GM06990 (cell line): ENCODE measurements around the gene P3H4.

Experiments used
- DNase-seq: peaks from one replicate; pipeline ENCODE4 v3.0.0-alpha.2; 2011; ENCODE audit not compliant: insufficient read length; ENCODE audit errors: extremely low read depth
- H3K27me3 ChIP-seq: replicated peaks from 2 replicates; pipeline ENCODE4 v1.6.0; 2011; ENCODE audit warnings: low read length; ENCODE audit not compliant: control insufficient read depth, insufficient read depth
- H3K36me3 ChIP-seq: 2 replicates; pipeline ENCODE4 v1.5.1; 2011; ENCODE audit warnings: low read length; ENCODE audit not compliant: control insufficient read depth, insufficient read depth
- H3K4me3 ChIP-seq: replicated peaks from 2 replicates; pipeline ENCODE4 v1.5.1; 2011; ENCODE audit warnings: low read depth, mild to moderate bottlenecking, control low read depth, low read length
- CTCF ChIP-seq: IDR thresholded peaks from 2 replicates; pipeline ENCODE4 v1.5.1; 2011; ENCODE audit warnings: low read length, control low read depth, mild to moderate bottlenecking, inconsistent platforms; ENCODE audit not compliant: insufficient read depth, poor library complexity, severe bottlenecking

Gene P3H4

DNA sequence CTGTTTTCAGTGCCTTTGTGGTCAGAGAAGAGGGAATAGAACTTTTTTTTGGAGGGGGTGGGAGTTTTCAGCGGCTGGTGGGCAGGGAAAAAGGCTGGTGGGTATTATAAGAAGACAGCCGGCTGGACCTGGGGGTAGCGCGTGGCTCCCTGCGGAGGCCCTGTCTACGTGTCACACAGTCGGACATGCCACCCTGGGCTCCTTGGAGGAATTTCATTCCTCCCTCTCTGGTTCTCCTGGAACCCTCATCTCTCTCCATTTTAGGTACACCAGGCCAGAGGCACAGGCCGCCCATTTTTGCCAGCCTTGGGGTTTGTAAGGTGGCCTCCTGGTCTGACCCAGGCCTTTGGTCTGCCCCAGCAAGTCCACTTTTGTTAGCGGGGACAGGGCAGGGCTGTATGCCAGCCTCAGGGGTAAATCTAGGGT lies 2.0 kb upstream of the P3H4 start:
- no peak for TF ChIP-seq CTCF
- no peaks in the 10 kb centered on the region; the same call in 1 of the 2 replicates for H3K27me3 ChIP-seq
- H3K36me3 ChIP-seq, result no peaks in the 10 kb centered on the region
- no peak for DNase-seq
- no peak overlapping the region for H3K4me3 ChIP-seq

- H3K4me3 ChIP-seq, result no peak overlapping the region; the same call in 1 of the 2 replicates
- no peak for TF ChIP-seq CTCF
Observed at GRCh38 chr17:41813152-41813680, 1.5 kb upstream of the P3H4 start.

DNA sequence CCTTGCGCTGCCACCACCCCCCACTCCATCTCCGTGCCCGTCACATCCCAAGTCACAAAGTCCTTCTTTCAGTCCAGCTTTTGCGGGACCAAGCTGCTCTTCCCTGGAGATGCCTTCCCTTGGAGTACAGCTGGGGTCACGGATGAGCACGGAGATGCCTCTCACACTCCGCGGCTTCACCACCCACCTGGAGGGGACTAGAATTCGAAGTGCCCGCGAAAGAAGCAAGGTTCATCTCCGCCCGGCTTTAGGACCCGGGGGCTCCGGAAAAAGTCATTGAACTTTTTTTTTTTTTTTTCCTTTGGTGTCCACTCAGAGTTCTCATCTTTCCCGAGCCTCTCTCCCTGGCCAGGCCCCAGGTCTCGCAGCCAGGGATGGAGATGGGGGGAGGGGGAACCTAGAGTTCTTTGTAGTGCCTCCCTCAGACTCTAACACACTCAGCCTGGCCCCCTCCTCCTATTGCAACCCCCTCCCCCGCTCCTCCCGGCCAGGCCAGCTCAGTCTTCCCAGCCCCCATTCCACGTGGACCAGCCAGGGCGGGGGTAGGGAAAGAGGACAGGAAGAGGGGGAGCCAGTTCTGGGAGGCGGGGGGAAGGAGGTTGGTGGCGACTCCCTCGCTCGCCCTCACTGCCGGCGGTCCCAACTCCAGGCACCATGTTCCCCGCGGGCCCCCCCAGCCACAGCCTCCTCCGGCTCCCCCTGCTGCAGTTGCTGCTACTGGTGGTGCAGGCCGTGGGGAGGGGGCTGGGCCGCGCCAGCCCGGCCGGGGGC lies 817 bp upstream of the P3H4 start, which contains the start of gene FKBP10:
FKBP10 (plus strand) TSS at position 624 of the 771 bp plus-strand sequence; CDS start at position 655, 31 bp downstream.
- no peak for TF ChIP-seq CTCF
- no peak for DNase-seq

More at GRCh38 chr17:41813152-41813680, 1.5 kb upstream of the P3H4 start:
- Histone ChIP-seq H3K27me3 (no peaks in the 10 kb centered on the region; the same call in 1 of the 2 replicates), H3K36me3 (no peaks in the 10 kb centered on the region)
- DNase-seq, result no peak

DNA sequence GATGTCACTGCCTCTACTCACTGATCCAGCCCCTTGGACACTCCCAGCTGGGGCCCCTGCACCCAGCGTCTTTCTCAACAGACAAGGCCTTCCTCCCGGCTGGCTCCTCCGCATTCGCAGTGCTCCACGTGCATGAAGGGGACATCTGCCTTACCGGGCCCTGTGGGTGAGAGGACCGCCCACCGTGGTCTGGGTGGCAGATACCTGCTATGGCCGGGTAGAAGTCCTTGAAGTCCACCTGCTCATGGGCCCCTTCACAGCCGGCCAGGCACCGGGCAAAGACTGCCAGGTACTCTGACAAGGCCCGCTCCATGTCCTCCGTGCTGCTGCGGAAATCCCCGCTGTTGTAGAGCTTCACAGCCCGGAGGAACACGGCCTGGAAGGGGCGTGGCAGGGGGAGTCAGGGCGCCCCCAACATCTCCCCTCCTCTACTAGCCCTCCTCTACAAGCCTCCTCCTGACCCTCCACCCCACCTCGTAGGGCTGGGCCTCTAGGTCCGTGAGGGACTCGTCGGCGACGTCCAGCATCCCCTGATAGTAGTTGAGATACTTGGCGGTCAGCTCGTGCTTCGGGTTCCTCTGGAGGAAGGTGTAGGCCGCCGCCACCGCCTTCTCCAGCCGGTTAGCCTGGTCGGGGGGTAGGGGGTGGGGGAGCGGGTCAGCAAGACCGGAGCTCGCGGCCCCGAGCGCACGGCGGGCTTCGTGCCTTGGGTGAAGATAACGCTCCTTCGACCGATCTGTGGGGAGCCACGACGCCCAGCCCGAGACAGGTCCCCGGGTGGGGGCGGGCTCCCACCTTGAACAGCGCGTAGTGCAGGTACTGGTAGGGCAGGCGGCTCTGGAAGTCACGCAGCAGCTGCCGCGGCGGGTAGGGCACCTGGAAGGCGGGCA lies 845 bp downstream of the P3H4 start:
- Histone ChIP-seq H3K27me3 (no peaks in the 10 kb centered on the region; the same call in 1 of the 2 replicates), H3K4me3 (peak overlapping the region; percentile 62), H3K36me3 (no peaks in the 10 kb centered on the region)
- no peak for DNase-seq
- TF ChIP-seq CTCF, result no peak

More for the DNA sequence above, 817 bp upstream of the P3H4 start, which contains the start of gene FKBP10:
- Histone ChIP-seq H3K27me3 (no peaks in the 10 kb centered on the region; the same call in 1 of the 2 replicates), H3K36me3 (no peaks in the 10 kb centered on the region), H3K4me3 (peak within 1 kb of the TSS; percentile 62)

GRCh38 chr17:41806685-41807445 lies 4.9 kb downstream of the P3H4 start:
- no peak for TF ChIP-seq CTCF
- Histone ChIP-seq H3K36me3 (no peaks in the 10 kb centered on the region), H3K27me3 (no peaks in the 10 kb centered on the region; the same call in 1 of the 2 replicates), H3K4me3 (no peak overlapping the region)
- no peak for DNase-seq
